Osteocyte (in vitro differentiated cells): ENCODE measurements around the gene ANKRD10. TPM values are rescaled to one million over a fixed set of nuclear protein-coding genes. Genes with fewer than 3 reads are reported as not detected.

Experiments used
- DNase-seq: peaks from one replicate; pipeline ENCODE4 v3.0.0; 2021; ENCODE audit warnings: mixed read lengths; ENCODE audit not compliant: unreplicated experiment; ENCODE audit errors: extremely low spot score
- H3K27ac Mint-ChIP-seq: one replicate; pipeline ENCODE4 v1.8.0; 2021; ENCODE audit warnings: mild to moderate bottlenecking, mixed read lengths; ENCODE audit not compliant: unreplicated experiment
- H3K27me3 Mint-ChIP-seq: one replicate; pipeline ENCODE4 v1.8.0; 2021; ENCODE audit warnings: mixed read lengths; ENCODE audit not compliant: unreplicated experiment
- H3K36me3 Mint-ChIP-seq: one replicate; pipeline ENCODE4 v1.8.0; 2021; ENCODE audit warnings: mixed read lengths; ENCODE audit not compliant: unreplicated experiment
- H3K4me1 Mint-ChIP-seq: one replicate; pipeline ENCODE4 v1.8.0; 2021; ENCODE audit warnings: mixed read lengths; ENCODE audit not compliant: unreplicated experiment
- H3K4me3 Mint-ChIP-seq: one replicate; pipeline ENCODE4 v1.8.0; 2021; ENCODE audit warnings: mild to moderate bottlenecking, moderate library complexity, mixed read lengths; ENCODE audit not compliant: unreplicated experiment
- H3K9me3 Mint-ChIP-seq: one replicate; pipeline ENCODE4 v1.8.0; 2021; ENCODE audit warnings: mixed read lengths; ENCODE audit not compliant: unreplicated experiment
- CTCF ChIP-seq: fragments of 200-600 bp; sonication (generic); IDR thresholded peaks from 2 replicates; pipeline ENCODE4 v1.5.0; 2021; ENCODE audit warnings: antibody characterized with exemption, mild to moderate bottlenecking, moderate library complexity
- long read RNA-seq: library from polyadenylated mRNA; unstranded; transcript quantifications from one replicate; pipeline ENCODE4 v2.0.0, GENCODE V29; 2021
- total RNA-seq: library from RNA; stranded (reverse); gene quantifications from 2 replicates; pipeline ENCODE4 v1.2.1, GENCODE V29; 2021

ANKRD10 gene
- total RNA-seq: 248 and 257 TPM in 2 replicates
- long read RNA-seq, transcript ANKRD10-201 (6 exons, 2,495 nt): major isoform, 119 of 376 reads
- long read RNA-seq, partial matches to known transcripts: 53 of 376 reads
- long read RNA-seq, other reads (novel, unspliced or antisense): 200 of 376 reads

- DNase-seq: peak; percentile 100
- TF ChIP-seq CTCF: peak; percentile 97
- Mint-ChIP-seq H3K4me1 (peaks cover 49% of the 10 kb centered on the region), H3K27ac (peak within 1 kb of the TSS; percentile 98), H3K36me3 (peaks cover 1% of the 10 kb centered on the region), H3K9me3 (no peaks in the 10 kb centered on the region), H3K4me3 (peak within 1 kb of the TSS; percentile 91), H3K27me3 (no peaks in the 10 kb centered on the region)
These were observed at the start of gene ANKRD10 for GRCh38 chr13:110915057-110915873. Gene ANKRD10, minus strand, starts transcription at chr13:110915069. Its CDS starts 135 bp downstream, at chr13:110914934.

- Mint-ChIP-seq H3K36me3 (no peaks in the 10 kb centered on the region), H3K27ac (no peak overlapping the region), H3K27me3 (no peaks in the 10 kb centered on the region), H3K4me1 (peaks cover 30% of the 10 kb centered on the region), H3K4me3 (no peak overlapping the region), H3K9me3 (peaks cover 24% of the 10 kb centered on the region)
- no peak for TF ChIP-seq CTCF
- no peak for DNase-seq
These were observed 49.6 kb upstream of the ANKRD10 start for GRCh38 chr13:110964229-110965037.

GRCh38 chr13:110963554-110963970 is 48.7 kb upstream of the ANKRD10 start:
- Mint-ChIP-seq H3K9me3 (peaks cover 24% of the 10 kb centered on the region), H3K4me1 (peaks cover 30% of the 10 kb centered on the region), H3K27ac (no peak overlapping the region), H3K4me3 (no peak overlapping the region), H3K36me3 (no peaks in the 10 kb centered on the region), H3K27me3 (no peaks in the 10 kb centered on the region)
- no peak for TF ChIP-seq CTCF
- DNase-seq: no peak

- Mint-ChIP-seq H3K4me3 (no peak overlapping the region), H3K36me3 (no peaks in the 10 kb centered on the region), H3K9me3 (peaks cover 24% of the 10 kb centered on the region)
These were observed 47.1 kb upstream of the ANKRD10 start for GRCh38 chr13:110961959-110962358.

More at GRCh38 chr13:110961959-110962358, 47.1 kb upstream of the ANKRD10 start:
- Mint-ChIP-seq H3K27me3 (no peaks in the 10 kb centered on the region), H3K27ac (no peak overlapping the region), H3K4me1 (peaks cover 26% of the 10 kb centered on the region)
- TF ChIP-seq CTCF: no peak
- no peak for DNase-seq
